Neuronal stem cell (in vitro differentiated cells): ENCODE measurements around the gene PTPRM.

ENCODE experiments used
- DNase-seq: peaks from one replicate; pipeline ENCODE4 v3.0.0-alpha.2; 2013; ENCODE audit warnings: low spot score
- H2AFZ ChIP-seq: one replicate; pipeline ENCODE4 v1.6.1; 2013; ENCODE audit warnings: mild to moderate bottlenecking, low read length, inconsistent platforms
- H2AK5ac ChIP-seq: 2 replicates; pipeline ENCODE4 v1.6.1; 2013; ENCODE audit warnings: low read depth, mild to moderate bottlenecking, inconsistent platforms, low read length, moderate library complexity, mixed read lengths
- H2BK120ac ChIP-seq: 2 replicates; pipeline ENCODE4 v1.6.1; 2013; ENCODE audit warnings: low read depth, mild to moderate bottlenecking, inconsistent platforms, low read length, moderate library complexity, mixed read lengths
- H2BK12ac ChIP-seq: one replicate; pipeline ENCODE4 v1.6.1; 2013; ENCODE audit warnings: low read length, inconsistent platforms
- H2BK15ac ChIP-seq: 2 replicates; pipeline ENCODE4 v1.6.1; 2013; ENCODE audit warnings: mild to moderate bottlenecking, low read length, inconsistent platforms, mixed read lengths
- H2BK5ac ChIP-seq: one replicate; pipeline ENCODE4 v1.6.1; 2013; ENCODE audit warnings: inconsistent platforms, mild to moderate bottlenecking, low read length, moderate library complexity
- H3K14ac ChIP-seq: one replicate; pipeline ENCODE4 v1.6.1; 2013; ENCODE audit warnings: low read length, inconsistent platforms
- H3K18ac ChIP-seq: 2 replicates; pipeline ENCODE4 v1.6.1; 2013; ENCODE audit warnings: low read length, inconsistent platforms
- H3K23ac ChIP-seq: 2 replicates; pipeline ENCODE4 v1.6.1; 2013; ENCODE audit warnings: low read depth, mild to moderate bottlenecking, mixed read lengths, low read length, inconsistent platforms; ENCODE audit not compliant: poor library complexity
- H3K27ac ChIP-seq: replicated peaks from 3 replicates; pipeline ENCODE4 v1.5.1; 2013; ENCODE audit warnings: low read length, inconsistent platforms
- H3K27me3 ChIP-seq, 3 experiments: 2 replicates each; pipeline ENCODE4 v1.6.1; 2013; ENCODE audit warnings: low read length in 3 of 3, mild to moderate bottlenecking in 2 of 3, inconsistent platforms in 1 of 3, low read depth in 1 of 3, mixed read lengths in 1 of 3, moderate library complexity in 1 of 3; ENCODE audit not compliant: control insufficient read depth in 3 of 3, insufficient read depth in 3 of 3
- H3K36me3 ChIP-seq, 2 donors: replicated peaks in 1 of 2; 2 replicates each; pipeline ENCODE4 v1.6.1; 2013; ENCODE audit warnings: low read length in 2 of 2; ENCODE audit not compliant: control insufficient read depth in 2 of 2, insufficient read depth in 2 of 2
- H3K4ac ChIP-seq: 2 replicates; pipeline ENCODE4 v1.6.1; 2013; ENCODE audit warnings: inconsistent platforms, mild to moderate bottlenecking, low read length, moderate library complexity
- H3K4me1 ChIP-seq, 2 donors: 1 replicate in 1 of 2; 2 replicates in 1 of 2; pipeline ENCODE4 v1.6.1; 2013; ENCODE audit warnings: low read length in 2 of 2, low read depth in 1 of 2; ENCODE audit not compliant: control insufficient read depth in 2 of 2, insufficient read depth in 1 of 2
- H3K4me2 ChIP-seq: one replicate; pipeline ENCODE4 v1.6.1; 2013; ENCODE audit warnings: mild to moderate bottlenecking, low read length, inconsistent platforms; ENCODE audit not compliant: insufficient read depth, poor library complexity, severe bottlenecking
- H3K4me3 ChIP-seq, 2 donors: 2 replicates each; pipeline ENCODE4 v1.5.1; 2013; ENCODE audit warnings: low read length in 2 of 2, mild to moderate bottlenecking in 2 of 2, inconsistent platforms in 1 of 2, moderate library complexity in 1 of 2
- H3K79me1 ChIP-seq: one replicate; pipeline ENCODE4 v1.6.1; 2013; ENCODE audit warnings: low read depth, mild to moderate bottlenecking, inconsistent platforms, low read length, moderate library complexity
- H3K9ac ChIP-seq: one replicate; pipeline ENCODE4 v1.6.1; 2013; ENCODE audit warnings: mild to moderate bottlenecking, low read depth, low read length, inconsistent platforms; ENCODE audit not compliant: poor library complexity
- H3K9me3 ChIP-seq, 2 donors: replicated peaks in 1 of 2; 2 replicates each; pipeline versions ENCODE3 to v1.6.1; 2013; ENCODE audit warnings: low read length in 2 of 2, mild to moderate bottlenecking in 2 of 2, inconsistent platforms in 1 of 2, low read depth in 1 of 2, mixed read lengths in 1 of 2, moderate library complexity in 1 of 2; ENCODE audit not compliant: control insufficient read depth in 2 of 2, insufficient read depth in 1 of 2
- H4K8ac ChIP-seq: one replicate; pipeline ENCODE4 v1.6.1; 2013; ENCODE audit warnings: low read depth, mild to moderate bottlenecking, inconsistent platforms, low read length, moderate library complexity
- H4K91ac ChIP-seq: one replicate; pipeline ENCODE4 v1.6.1; 2013; ENCODE audit warnings: low read length, low read depth, mild to moderate bottlenecking, inconsistent platforms; ENCODE audit not compliant: poor library complexity
- WGBS, 2 donors: extraction: QIAGEN DNeasy Blood & Tissue Kit; methylation state at CpG; one replicate each; pipeline ENCODE4 v1.1.7; 2013; ENCODE audit warnings: missing lambda C conversion rate in 2 of 2, mixed read lengths in 1 of 2; ENCODE audit not compliant: insufficient read length in 2 of 2, insufficient replicate concordance in 1 of 2; ENCODE audit errors: extremely low coverage in 2 of 2; 5-methylcytosine and 5-hydroxymethylcytosine counted together

The PTPRM gene

GRCh38 chr18:7770908-7771307 is 203.8 kb downstream of the PTPRM start:
- no peak overlapping the region for H2BK15ac ChIP-seq
- no CpG with 5 or more reads among the region's 4 CpGs for WGBS, 2 donors

DNA sequence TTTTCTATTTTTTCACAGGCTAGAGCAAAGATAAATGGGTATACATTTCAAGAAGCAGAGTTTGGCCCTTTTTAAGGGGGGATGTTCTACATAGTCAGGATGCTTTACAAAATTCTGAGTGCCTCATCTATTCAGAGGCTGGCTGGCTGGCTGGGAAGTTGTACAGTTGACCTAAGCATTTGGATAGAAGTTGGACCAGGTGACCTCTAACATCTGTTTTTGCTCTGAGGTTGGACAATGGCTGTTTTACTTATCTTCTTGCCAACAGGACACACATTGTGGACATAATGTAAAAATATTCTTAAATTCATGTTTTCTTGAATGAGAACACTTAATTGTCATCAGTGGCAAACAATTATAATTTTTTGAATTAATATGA is 205.4 kb downstream of the PTPRM start:
- Histone ChIP-seq H2BK120ac (no peak overlapping the region), H3K36me3 (no peaks in the 10 kb centered on the region), H3K9ac (no peak overlapping the region), H2BK5ac (no peak overlapping the region), H3K4me1 (peaks cover 3 to 13% of the 10 kb centered on the region in 2 donors), H3K14ac (no peak overlapping the region), H3K4ac (no peak overlapping the region), H2BK15ac (no peak overlapping the region), H3K79me1 (no peaks in the 10 kb centered on the region), H3K23ac (no peak overlapping the region), H3K27me3 (no peaks in the 10 kb centered on the region), H3K9me3 (no peaks in the 10 kb centered on the region), H2AK5ac (no peak overlapping the region), H3K27ac (no peak overlapping the region), H4K91ac (no peak overlapping the region), H3K4me3 (no peak overlapping the region), H4K8ac (no peak overlapping the region), H3K4me2 (no peak overlapping the region), H2AFZ (no peak overlapping the region), H3K18ac (no peak overlapping the region), H2BK12ac (no peak overlapping the region)
- DNase-seq, result no peak

More at GRCh38 chr18:7770908-7771307, 203.8 kb downstream of the PTPRM start:
- Histone ChIP-seq H2BK5ac (no peak overlapping the region), H3K4ac (no peak overlapping the region), H2BK12ac (no peak overlapping the region), H2BK120ac (no peak overlapping the region), H3K27ac (no peak overlapping the region), H3K36me3 (no peaks in the 10 kb centered on the region), H3K14ac (no peak overlapping the region), H3K4me2 (no peak overlapping the region), H3K4me3 (no peak overlapping the region), H3K4me1 (peaks cover 5 to 15% of the 10 kb centered on the region in 2 donors), H3K79me1 (no peaks in the 10 kb centered on the region), H3K9ac (no peak overlapping the region), H4K91ac (no peak overlapping the region), H3K23ac (no peak overlapping the region), H4K8ac (no peak overlapping the region), H3K27me3 (no peaks in the 10 kb centered on the region), H3K9me3 (no peaks in the 10 kb centered on the region), H2AK5ac (no peak overlapping the region), H3K18ac (no peak overlapping the region), H2AFZ (no peak overlapping the region)
- DNase-seq, result no peak

DNA sequence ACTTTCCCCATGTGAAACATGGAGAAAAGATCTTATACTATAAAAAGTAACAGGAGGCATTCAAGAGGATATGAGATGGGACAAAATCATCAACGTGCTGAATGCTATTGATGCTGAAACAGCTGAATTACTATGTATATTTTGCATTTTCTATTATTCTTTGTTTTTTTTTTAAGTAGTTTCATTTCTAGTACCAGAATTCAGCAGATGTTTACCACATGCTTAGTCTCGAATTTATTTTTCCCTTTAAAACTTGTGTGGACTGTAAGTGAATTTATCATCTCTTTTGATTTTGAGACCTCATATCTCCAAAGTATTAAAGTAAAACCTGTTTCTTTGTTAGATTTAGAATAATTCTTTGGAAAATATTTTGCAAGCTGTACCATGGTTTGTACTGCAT is 205.8 kb downstream of the PTPRM start:
- H3K23ac ChIP-seq, result no peak overlapping the region
- no peak overlapping the region for H4K91ac ChIP-seq
- no peak overlapping the region for H3K4me3 ChIP-seq
- no peak overlapping the region for H3K18ac ChIP-seq
- no CpG with 5 or more reads among the region's 2 CpGs for WGBS, 2 donors
- peaks cover 3 to 13% of the 10 kb centered on the region in 2 donors for H3K4me1 ChIP-seq
- H2AFZ ChIP-seq, result no peak overlapping the region
- H3K9me3 ChIP-seq, result no peaks in the 10 kb centered on the region
- no peaks in the 10 kb centered on the region for H3K36me3 ChIP-seq
- DNase-seq, result no peak
- no peak overlapping the region for H4K8ac ChIP-seq
- no peak overlapping the region for H3K4ac ChIP-seq
- no peaks in the 10 kb centered on the region for H3K27me3 ChIP-seq
- H3K27ac ChIP-seq, result no peak overlapping the region
- H2BK12ac ChIP-seq, result no peak overlapping the region
- no peak overlapping the region for H2BK5ac ChIP-seq
- no peaks in the 10 kb centered on the region for H3K79me1 ChIP-seq
- no peak overlapping the region for H2BK120ac ChIP-seq
- no peak overlapping the region for H3K14ac ChIP-seq
- H3K4me2 ChIP-seq, result no peak overlapping the region
- H2BK15ac ChIP-seq, result no peak overlapping the region
- no peak overlapping the region for H3K9ac ChIP-seq
- no peak overlapping the region for H2AK5ac ChIP-seq

GRCh38 chr18:7775128-7775527 is 208.0 kb downstream of the PTPRM start:
- no peak overlapping the region for H3K4me2 ChIP-seq
- no peaks in the 10 kb centered on the region for H3K9me3 ChIP-seq
- H2BK5ac ChIP-seq, result no peak overlapping the region
- no peaks in the 10 kb centered on the region for H3K79me1 ChIP-seq
- no peak overlapping the region for H2BK120ac ChIP-seq
- H3K27ac ChIP-seq, result no peak overlapping the region
- H3K9ac ChIP-seq, result no peak overlapping the region
- H2AK5ac ChIP-seq, result no peak overlapping the region
- WGBS, 2 donors, result no CpG with 5 or more reads among the region's 4 CpGs
- H3K14ac ChIP-seq, result no peak overlapping the region
- peaks cover 3 to 13% of the 10 kb centered on the region in 2 donors for H3K4me1 ChIP-seq
- no peak overlapping the region for H4K91ac ChIP-seq
- no peak overlapping the region for H2BK12ac ChIP-seq
- no peak overlapping the region for H2BK15ac ChIP-seq
- peak overlapping the region; percentile 9 for H3K18ac ChIP-seq
- H4K8ac ChIP-seq, result no peak overlapping the region
- H2AFZ ChIP-seq, result peak overlapping the region; percentile 21
- H3K23ac ChIP-seq, result no peak overlapping the region
- no peak for DNase-seq
- H3K36me3 ChIP-seq, result no peaks in the 10 kb centered on the region
- H3K27me3 ChIP-seq, result no peaks in the 10 kb centered on the region
- H3K4me3 ChIP-seq, result no peak overlapping the region
- no peak overlapping the region for H3K4ac ChIP-seq
